Adrenal gland (tissue), 5 donors: ENCODE results near the gene MYO5B.

ENCODE experiments used
- POLR2A ChIP-seq, 2 donors: fragments of 450-650 bp; IDR thresholded peaks; one replicate each; pipeline ENCODE4 v1.6.1; 2017; ENCODE audit warnings: antibody characterized with exemption in 2 of 2, mild to moderate bottlenecking in 2 of 2, moderate library complexity in 1 of 2
- TF ChIP-seq, protein P1 (sequence below), 6 experiments: fragments of 450-650 bp in 4 of 6; fragments of 200-600 bp in 2 of 6; sonication (generic) in 1 of 6; IDR thresholded peaks; 1 replicate in 5 of 6; 2 replicates in 1 of 6; pipeline versions ENCODE4 v1.5.1 to v1.8.0; 2016 to 2021; ENCODE audit warnings: antibody characterized with exemption in 6 of 6, mild to moderate bottlenecking in 2 of 6, moderate library complexity in 1 of 6
- donor health status: DM: no; HTN: no; CAD: no.

GRCh38 chr18:50143294-50143693 lies 51.7 kb downstream of the MYO5B start:
- TF ChIP-seq, protein P1, sequence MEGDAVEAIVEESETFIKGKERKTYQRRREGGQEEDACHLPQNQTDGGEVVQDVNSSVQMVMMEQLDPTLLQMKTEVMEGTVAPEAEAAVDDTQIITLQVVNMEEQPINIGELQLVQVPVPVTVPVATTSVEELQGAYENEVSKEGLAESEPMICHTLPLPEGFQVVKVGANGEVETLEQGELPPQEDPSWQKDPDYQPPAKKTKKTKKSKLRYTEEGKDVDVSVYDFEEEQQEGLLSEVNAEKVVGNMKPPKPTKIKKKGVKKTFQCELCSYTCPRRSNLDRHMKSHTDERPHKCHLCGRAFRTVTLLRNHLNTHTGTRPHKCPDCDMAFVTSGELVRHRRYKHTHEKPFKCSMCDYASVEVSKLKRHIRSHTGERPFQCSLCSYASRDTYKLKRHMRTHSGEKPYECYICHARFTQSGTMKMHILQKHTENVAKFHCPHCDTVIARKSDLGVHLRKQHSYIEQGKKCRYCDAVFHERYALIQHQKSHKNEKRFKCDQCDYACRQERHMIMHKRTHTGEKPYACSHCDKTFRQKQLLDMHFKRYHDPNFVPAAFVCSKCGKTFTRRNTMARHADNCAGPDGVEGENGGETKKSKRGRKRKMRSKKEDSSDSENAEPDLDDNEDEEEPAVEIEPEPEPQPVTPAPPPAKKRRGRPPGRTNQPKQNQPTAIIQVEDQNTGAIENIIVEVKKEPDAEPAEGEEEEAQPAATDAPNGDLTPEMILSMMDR (IDR thresholded peaks at IDR 0.05) = no peak
- no peak for TF ChIP-seq POLR2A (IDR thresholded peaks at IDR 0.05)
